ENCODE data around the gene TSPY3. TPM values are rescaled to one million over a fixed set of nuclear protein-coding genes. Genes with fewer than 3 reads are reported as not detected.
A peak's percentile ranks its signal among the peaks of the same experiment; 100 is the strongest.
"Not testable (repeated sequence)": the region's sequence is repeated elsewhere in the genome, so short reads cannot be mapped to it uniquely, and the experiment has no call there.

TSPY3 gene, protein sequence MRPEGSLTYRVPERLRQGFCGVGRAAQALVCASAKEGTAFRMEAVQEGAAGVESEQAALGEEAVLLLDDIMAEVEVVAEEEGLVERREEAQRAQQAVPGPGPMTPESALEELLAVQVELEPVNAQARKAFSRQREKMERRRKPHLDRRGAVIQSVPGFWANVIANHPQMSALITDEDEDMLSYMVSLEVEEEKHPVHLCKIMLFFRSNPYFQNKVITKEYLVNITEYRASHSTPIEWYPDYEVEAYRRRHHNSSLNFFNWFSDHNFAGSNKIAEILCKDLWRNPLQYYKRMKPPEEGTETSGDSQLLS
- total RNA-seq = not detected
- long read RNA-seq = 0 reads

- intact Hi-C loops (cut with micrococcal nuclease); ATAC-seq; DNase-seq: not testable (repeated sequence)
Observed at GRCh38 chrY:9398121-9398520, at the start of gene TSPY3. TSPY3 (plus strand) TSS chrY:9398421; CDS start chrY:9398467, 46 bp downstream.

DNA sequence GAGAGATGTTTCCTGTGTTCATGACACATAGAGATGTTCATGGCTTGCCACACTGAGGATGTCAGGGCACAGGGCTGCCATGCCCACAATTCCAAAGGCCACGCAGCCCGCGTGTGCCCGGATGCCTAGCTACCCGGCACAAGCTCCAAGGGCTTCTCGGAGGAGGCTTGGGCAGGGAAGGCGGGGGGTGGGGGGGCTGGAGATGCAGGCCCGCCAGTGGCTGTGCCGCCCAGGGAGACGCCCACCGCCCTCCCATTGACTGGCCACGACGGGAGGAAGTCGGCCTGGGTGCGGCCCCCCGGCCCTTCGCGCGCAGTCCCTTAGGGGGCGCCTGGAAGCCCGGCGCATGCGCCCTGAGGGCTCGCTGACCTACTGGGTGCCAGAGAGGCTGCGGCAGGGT, 40.7 kb upstream of the TSPY3 start, which contains the start of gene TSPY8:
Gene TSPY8, plus strand, starts transcription at position 301 of the 400 bp plus-strand sequence. Its CDS starts 46 bp downstream, at position 347.
- ATAC-seq; DNase-seq; intact Hi-C loops (cut with micrococcal nuclease): not testable (repeated sequence)

- peak; percentile 15 for DNase-seq
- ATAC-seq; intact Hi-C loops (cut with micrococcal nuclease): not testable (repeated sequence)
Observed at GRCh38 chrY:9396527-9396926, 1.7 kb upstream of the TSPY3 start.

Other genes starting within 250 kb of the TSPY3 start
- gene TSPY4, start 61.0 kb upstream of the TSPY3 start, total RNA-seq = not detected
- not detected for gene TSPY8, start 40.6 kb upstream of the TSPY3 start, total RNA-seq
- not detected for gene TSPY1, start 68.5 kb downstream of the TSPY3 start, total RNA-seq
- gene TSPY9, start 88.8 kb downstream of the TSPY3 start, total RNA-seq = not detected
- not detected for gene TSPY10, start 129.5 kb downstream of the TSPY3 start, total RNA-seq

Measured in left ventricle myocardium superior (tissue), 1 donor.